A204.1 (cell line): ENCODE data around the gene PIP4K2A.
"Not testable (repeated sequence)": the region's sequence is repeated elsewhere in the genome, so short reads cannot be mapped to it uniquely, and the experiment has no call there.

Experiments
- FAIRE-seq: peaks from 2 replicates; lab custom pipeline; 2012; peaks lifted over from hg19 to GRCh38; lab: Jason Lieb, UNC

Gene PIP4K2A

DNA sequence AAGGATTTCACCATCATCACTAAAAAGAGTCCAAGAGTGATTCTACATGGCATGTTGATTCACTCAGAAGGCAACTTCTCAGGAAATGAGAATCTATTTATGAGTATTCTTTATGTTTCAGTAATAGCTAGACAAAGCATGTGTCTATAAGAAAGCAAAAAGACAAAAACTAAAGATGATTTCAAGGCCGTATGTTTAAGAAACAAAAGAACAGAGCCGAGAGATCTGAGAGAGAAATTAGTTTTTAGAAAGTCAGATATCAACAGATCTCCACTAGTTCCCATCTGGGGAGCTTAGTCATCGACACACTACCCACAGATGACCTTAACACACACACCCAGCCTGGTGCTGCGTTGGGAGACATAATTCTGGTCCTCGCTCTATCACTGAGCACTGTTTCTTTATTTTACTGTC lies 21.0 kb downstream of the PIP4K2A start:
- FAIRE-seq = no peak

GRCh38 chr10:22692119-22692518 lies 22.3 kb downstream of the PIP4K2A start:
- FAIRE-seq = not testable (repeated sequence)

DNA sequence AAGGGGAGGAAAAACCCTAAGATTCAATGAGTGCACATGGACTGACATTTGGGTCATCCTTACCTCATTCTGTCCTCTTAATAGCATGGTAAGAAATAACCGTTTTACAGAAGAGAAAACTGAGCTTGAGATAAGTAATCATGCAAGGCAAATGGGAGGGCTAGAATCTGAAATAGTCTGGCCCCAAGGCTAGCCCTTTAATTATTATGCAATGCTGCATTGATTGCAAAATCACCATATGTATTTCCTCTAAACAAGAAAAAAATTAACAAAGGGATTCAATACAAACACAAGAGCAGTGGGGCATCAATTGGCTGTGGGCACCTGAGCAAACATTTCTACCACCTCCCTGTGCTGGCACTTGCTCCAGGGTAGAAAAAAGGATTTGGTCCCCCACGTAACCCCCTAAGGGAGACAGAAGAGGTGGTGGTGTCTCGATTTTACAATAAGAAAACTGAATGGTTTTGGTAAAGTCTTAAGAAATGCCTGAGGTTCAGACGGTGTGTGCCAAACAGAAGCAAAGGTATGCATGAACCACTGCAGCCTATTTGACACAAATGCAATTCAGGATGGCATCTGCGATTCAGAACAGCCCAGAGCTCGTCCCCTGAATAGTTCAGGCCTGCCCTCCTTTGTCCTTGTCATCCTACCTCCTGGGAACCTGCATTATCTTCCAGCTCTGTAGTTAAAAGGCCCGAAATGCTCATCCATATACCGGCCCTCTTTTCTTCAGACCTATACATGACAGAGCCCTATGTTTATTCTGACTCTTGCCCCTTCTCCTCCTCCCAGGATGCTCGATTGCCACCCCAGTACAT lies 23.6 kb downstream of the PIP4K2A start:
- FAIRE-seq = no peak

DNA sequence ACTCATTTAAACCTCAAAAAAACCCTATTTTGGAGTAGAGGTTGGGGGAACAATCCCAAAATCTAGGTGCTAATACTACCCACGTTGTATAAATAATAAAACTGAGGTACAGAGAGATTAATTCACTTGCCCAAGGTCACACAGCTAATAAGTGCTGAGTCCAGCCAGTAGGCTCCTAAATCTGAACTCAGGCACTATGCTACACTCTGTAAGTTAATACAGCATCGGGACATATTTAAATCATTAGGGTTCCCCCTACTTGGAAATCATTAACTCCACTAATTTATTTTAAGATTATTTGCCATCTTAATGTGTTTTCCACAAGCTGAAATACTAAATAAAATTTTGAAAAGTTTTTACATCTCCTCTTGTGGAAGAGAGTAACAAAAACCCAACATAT lies 24.2 kb downstream of the PIP4K2A start:
- FAIRE-seq = no peak

DNA sequence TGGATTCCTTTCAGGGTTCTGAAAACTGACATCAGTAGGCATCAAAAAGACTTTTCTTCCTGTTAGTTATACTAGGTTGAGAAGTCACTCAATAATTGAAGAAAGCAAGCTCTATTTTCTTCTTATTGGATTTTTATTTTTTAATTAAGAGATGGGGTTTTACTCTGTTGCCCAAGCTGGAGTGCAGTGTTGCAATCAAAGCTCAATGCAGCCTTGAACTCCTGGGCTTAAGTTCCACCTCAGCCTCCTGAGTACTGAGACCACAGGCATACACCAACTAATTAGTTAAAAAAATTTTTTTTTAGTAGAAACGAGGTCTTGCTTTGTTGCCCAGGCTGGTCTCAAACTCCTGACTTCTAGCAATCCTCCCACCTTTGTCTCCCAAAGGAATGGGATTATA lies 28.0 kb downstream of the PIP4K2A start:
- FAIRE-seq = no peak

GRCh38 chr10:22685926-22686325 lies 28.5 kb downstream of the PIP4K2A start:
- FAIRE-seq = no peak

DNA sequence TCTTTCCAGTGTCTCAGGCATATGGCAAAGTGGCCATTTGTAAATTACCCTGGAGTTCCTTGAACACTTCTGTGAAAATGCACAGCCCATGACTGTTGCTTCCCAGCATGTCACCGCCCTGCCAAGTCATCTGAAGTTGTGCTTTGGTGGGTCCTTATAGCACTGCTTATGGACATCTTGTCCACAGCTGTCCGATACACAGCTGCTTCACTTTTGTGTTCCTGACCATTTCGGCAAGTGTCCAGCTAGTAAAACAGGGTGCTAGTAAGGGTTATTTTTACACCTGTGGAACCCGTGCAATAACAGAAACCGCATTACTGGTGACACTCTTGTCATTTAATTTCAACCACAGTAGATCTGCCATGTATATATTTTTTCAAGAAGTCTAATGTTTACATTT lies 29.7 kb downstream of the PIP4K2A start:
- no peak for FAIRE-seq

DNA sequence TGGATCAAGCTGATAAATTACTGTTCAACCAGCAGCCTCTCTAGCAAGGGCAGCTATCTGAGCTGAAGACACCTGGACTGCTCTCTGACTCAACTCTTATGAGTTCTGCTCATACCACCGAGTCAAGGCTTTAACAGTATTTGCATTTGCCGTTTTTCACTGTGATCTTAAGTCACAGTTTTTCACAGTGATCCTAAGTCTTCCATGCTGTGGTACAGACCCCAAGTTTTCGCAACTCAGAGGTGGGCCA lies 31.3 kb downstream of the PIP4K2A start:
- no peak for FAIRE-seq

GRCh38 chr10:22682237-22683139 lies 31.9 kb downstream of the PIP4K2A start:
- FAIRE-seq = no peak

DNA sequence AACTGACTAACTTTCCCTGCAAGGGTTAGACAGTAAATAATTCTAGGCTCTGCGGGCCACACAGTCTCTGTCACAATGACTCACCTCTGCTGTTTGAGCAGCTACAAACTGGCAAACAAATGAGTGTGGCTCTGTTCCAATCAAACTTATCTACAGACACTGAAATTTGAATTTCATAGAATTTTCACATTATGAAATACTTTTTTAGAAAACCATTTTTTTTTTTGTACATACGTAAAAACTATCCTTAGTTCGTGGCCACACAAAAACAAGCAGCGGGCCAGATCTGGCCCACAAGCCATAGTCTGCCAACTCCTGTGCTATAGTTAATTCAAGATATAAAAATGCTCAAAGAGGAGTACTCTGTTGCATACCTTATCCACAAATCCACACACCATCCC lies 32.6 kb downstream of the PIP4K2A start:
- FAIRE-seq = no peak

GRCh38 chr10:22681301-22681700 lies 33.1 kb downstream of the PIP4K2A start:
- FAIRE-seq = no peak

- FAIRE-seq = no peak
These were observed 34.8 kb downstream of the PIP4K2A start for GRCh38 chr10:22679608-22680007.

DNA sequence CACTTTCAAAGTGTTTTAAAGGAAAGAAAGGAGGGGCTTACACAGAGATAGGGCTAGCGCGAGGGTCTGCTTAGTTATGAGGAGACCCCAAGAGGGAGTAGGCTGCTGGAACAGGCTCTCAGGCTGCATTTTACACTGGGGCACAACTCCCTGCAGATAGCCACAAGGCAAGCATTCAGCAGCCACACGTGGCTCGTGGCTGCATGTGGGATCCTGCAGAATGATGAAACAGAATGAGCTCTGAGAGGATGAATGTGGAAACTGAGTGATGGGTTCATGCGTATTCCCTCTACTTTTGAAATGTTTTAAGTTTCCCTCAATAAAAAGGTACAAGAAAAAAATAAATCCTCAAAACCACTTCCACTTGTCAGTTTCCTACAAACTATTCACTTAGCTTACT lies 37.0 kb downstream of the PIP4K2A start:
- no peak for FAIRE-seq

DNA sequence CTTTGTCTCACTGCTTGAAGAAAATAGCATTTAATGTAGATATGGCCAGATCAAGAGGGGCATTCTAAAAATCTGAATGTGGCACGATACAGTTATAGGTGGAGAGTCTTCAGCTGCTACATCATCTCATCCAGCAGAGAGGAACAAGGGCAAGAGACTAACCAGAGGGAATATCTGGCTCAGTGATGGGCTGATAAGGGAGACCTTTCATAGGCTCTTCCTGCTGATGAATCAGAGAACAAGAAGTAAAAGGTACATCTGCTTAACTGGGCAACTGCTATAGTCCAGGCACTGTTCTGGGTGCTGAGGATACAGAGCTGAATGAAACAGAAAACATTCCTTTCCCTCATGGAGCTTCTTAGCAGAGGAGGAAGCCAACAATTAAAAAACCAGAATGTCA lies 37.9 kb downstream of the PIP4K2A start:
- no peak for FAIRE-seq

GRCh38 chr10:22674573-22674930 lies 39.8 kb downstream of the PIP4K2A start:
- FAIRE-seq = no peak

- no peak for FAIRE-seq
These were observed 40.4 kb downstream of the PIP4K2A start for GRCh38 chr10:22673785-22674572.

DNA sequence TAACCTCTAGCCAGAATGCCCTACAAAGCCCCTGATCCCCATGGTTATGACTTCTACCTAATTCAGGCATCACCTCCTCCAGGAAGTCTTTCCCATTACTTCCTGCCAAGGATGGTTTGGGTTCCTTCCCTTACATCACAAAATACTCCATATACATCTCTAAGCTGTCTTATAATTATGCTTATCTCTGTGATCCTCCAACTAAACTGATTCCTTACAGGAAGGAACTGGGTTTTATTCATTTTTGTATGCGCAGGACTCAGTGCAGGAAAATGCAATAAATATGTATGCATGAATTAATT lies 41.3 kb downstream of the PIP4K2A start:
- no peak for FAIRE-seq

DNA sequence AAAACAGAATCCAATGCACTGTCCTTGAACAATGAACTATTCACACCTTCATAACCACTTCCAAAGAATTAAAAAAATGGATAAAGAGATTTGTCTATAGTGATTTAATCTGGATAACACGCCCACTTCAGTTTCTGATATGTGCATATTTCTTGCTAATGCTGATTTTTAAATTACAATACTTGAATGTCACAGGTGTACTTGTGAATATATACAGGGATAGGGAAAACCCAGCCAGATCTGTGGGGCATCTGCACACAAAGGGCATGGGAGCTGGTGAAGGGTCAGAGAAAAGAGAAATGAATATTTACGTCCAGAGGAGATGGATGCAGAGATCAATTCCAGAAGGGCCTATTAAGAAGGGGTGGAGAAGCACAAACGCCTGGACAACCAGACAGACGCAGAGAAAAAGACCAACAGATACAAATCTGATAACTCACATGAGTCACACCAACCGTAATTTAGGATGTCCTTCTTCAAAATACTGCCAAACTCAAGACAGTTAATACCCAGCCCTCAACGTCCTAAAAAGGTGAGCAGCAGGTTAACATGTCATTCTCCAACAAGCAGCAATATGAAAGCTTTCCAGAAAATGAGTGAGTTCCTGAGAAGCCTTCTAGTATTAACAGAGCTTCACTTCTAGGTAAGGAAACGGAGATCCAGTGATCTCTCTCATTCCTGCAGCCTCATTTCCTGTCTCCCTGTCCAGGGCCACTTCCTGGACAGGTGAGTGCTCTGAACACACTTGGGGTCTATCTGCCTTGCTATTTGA lies 41.9 kb downstream of the PIP4K2A start:
- no peak for FAIRE-seq

- FAIRE-seq = no peak
These were observed 43.6 kb downstream of the PIP4K2A start for GRCh38 chr10:22670788-22671187.

GRCh38 chr10:22669163-22669711 lies 45.1 kb downstream of the PIP4K2A start:
- FAIRE-seq = no peak

DNA sequence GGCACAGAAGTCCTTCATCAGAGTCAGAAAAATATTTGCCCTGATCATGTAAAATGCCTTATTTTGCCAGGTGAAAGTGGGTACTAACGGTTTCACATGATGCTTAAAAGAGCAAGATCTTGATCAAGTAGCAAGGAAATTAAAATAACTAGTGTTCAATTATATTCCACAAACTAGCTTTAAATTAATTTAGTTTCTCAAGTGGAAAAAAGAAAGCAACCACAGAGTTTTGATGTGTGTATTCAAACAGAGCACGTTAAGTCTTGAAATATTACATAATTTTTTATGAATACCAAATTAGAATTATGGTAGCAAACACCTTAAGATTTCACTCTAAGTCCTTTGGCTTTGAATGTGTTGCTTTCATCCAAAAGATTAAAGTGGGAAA lies 47.3 kb downstream of the PIP4K2A start:
- FAIRE-seq = no peak
